Measurements from ENCODE around the gene PLEKHG7.
"Not testable (repeated sequence)": the region's sequence is repeated elsewhere in the genome, so short reads cannot be mapped to it uniquely, and the experiment has no call there.

PLEKHG7 gene, protein sequence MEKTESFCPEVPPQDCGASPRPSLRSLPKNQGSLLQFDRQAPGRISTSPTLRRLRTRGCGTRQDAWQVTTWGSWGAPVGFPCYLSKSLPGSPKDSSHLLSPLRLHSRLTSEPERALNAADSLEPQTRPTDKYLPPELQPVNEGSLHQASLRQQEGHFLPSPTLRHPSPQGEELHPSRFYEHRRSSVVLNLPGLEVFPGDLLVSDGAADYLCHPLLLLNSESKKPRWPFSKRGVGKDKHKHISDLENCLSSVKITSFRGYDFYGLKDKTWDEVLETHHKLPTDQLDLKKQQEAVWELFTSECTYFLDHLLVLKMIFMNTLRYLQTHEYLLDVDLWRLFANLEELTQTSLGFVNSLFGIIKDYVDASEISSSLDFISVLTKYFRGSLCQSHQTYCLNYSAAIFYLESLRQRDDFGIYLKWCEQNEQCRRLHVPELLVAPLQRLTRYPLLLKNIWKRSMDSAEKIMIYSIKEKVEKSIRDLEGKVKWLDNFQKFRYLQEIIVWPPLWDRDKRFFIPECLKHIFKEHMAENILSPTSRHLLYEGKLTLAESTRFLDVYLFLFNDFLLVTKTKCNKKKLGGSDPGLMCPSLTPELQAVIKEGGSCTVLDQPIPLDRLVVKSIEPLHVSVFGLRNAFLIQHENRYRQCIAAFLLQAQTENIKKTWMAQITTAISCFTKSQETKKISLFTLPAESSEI

GRCh38 chr12:92702754-92703679 lies at the start of gene PLEKHG7:
TSS of gene PLEKHG7 (plus strand) at chr12:92702989. CDS start at chr12:92706632, 3,643 bp downstream.
- no peak for DNase-seq (ENCODE audit: low read depth in 2 of 2)

GRCh38 chr12:92654256-92654655 lies 48.5 kb upstream of the PLEKHG7 start:
- DNase-seq (ENCODE audit: low read depth in 2 of 2) = not testable (repeated sequence)

DNA sequence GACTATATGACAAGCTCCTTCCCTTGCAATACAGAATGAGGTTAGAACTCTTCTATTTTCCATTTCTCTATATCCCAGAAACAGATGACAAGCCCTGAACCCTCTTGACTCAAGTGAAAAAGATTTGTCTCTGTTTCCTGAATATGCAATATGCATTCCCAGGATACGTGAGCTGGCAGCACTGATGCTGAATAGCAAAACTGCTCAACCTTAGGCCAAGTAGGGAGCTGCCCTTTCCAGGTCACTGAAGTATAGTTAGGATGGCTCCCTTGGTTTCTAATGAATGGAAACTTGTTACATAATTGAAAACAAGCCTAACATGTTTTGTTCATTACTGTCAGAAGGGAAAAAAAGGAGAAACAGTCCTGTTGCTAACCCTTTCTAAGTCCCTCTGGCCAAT lies 47.9 kb upstream of the PLEKHG7 start:
- no peak for DNase-seq (ENCODE audit: low read depth in 2 of 2)

DNA sequence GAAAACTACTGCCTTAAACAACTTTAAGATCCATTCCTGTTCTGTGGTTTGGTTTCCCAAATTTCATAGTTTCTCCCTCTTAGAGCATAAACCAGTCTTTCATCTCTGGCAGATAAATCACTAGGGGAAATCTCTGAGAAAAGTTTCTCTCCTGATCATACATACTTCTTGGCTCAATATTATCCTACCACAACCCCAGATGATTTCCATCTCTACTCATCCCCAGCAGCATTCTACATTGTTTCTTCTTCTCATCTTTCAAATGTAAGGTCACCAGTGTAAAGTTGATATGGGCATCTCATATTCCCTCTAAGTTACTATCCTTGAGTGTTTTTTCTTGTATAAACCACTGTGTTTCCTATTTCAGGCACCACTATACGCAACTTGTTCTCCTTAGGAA lies 45.9 kb upstream of the PLEKHG7 start:
- DNase-seq (ENCODE audit: low read depth in 2 of 2) = no peak

DNA sequence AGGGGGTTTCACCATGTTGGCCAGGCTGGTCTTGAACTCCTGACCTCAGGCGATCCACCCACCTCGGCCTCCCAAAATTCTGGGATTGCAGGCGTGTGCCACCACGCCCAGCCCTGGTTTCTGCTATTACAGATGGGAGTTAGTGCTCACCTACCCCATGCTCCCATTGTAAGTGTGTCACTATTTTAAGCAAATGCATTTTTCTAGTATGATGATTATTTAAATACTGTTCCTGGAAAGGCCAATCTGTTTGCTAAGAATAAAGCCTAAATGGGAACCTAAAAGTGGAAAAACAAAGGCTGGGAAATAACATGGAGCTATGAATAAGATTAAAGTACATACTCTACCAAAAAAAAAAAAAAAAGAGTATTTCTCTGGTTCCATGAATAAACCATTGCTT lies 45.0 kb upstream of the PLEKHG7 start:
- DNase-seq (ENCODE audit: low read depth in 2 of 2) = no peak

DNA sequence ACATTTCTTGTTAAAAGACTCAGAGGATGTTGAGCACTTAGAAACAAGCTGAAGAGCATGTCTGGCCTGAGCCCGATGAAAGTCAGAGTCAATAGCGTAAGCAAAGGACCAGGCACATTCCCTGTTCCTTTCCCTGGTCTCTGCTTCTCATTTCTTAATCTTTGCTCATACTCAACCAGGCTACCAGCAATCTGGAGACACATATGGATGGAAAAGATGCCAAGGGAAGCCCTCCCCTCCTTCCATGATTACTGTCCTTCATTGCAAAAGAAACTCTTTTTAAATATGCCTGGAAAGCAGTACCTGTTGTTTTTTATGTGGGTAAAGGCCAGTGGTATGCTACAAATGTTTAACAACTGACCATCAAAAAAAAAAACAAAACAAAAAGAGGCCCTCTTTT lies 44.2 kb upstream of the PLEKHG7 start:
- no peak for DNase-seq (ENCODE audit: low read depth in 2 of 2)

DNA sequence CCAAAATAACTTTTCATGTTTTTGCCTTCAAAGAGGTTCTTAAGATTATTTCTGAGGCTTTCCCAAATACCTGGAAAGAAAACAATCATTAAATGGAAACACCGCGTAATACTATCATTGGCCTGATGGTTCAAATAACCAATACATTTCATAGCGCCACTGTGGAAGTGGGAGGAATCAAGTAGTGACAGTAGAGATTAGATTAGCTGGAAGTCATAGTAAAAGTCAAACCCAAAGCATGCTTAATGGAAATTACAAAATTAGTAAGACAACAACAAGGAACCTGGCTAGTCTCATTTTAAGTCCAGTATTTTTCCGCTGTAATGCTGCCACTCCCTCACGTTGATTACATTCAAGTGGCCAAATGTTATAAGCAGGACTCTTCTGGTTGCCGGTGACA lies 41.5 kb upstream of the PLEKHG7 start:
- DNase-seq (ENCODE audit: low read depth in 2 of 2) = no peak

DNA sequence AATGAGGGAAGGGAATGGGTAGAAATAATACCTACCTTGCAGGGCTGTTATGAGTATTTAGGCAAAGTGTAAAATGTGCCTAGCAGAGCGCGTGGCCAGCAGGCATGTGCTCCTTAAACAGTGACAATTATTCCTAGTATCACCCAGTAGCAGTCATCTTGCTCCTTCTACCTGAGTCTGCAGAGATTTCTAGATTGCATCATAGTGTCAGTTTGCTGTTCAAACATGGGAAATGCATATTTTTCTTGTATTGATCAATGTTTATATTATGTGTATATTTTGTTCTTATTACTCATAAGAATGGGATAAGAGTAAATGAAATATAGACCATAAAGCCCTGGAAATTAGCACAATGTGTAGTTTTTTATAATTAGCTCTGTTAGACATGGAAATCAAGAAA lies 37.3 kb upstream of the PLEKHG7 start:
- DNase-seq (ENCODE audit: low read depth in 2 of 2) = no peak

GRCh38 chr12:92668739-92669138 lies 34.0 kb upstream of the PLEKHG7 start:
- no peak for DNase-seq (ENCODE audit: low read depth in 2 of 2)

GRCh38 chr12:92671524-92671923 lies 31.3 kb upstream of the PLEKHG7 start:
- DNase-seq (ENCODE audit: low read depth in 2 of 2) = not testable (repeated sequence)

GRCh38 chr12:92673756-92674155 lies 29.0 kb upstream of the PLEKHG7 start:
- DNase-seq (ENCODE audit: low read depth in 2 of 2) = no peak

DNA sequence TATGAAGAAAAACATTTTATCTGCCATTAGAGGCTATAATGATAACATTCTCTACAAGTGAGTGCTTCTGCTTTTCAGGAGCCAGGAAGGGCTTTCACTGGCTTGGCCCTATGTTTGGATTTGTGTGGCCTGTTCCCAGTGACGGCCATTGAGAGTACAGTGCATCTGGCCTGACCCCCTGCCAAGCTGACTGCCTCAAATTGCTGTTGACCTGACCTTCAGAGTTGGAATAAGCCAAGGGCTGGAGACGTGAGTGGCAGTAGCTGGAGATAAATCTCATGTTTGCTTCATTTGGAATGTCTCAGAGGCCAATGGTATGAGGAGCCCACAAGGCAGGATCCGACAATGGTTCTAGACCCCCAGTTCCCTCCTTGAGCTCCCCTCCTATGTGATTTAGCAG lies 28.3 kb upstream of the PLEKHG7 start:
- DNase-seq (ENCODE audit: low read depth in 2 of 2) = no peak

GRCh38 chr12:92675092-92675865 lies 27.5 kb upstream of the PLEKHG7 start:
- no peak for DNase-seq (ENCODE audit: low read depth in 2 of 2)

DNA sequence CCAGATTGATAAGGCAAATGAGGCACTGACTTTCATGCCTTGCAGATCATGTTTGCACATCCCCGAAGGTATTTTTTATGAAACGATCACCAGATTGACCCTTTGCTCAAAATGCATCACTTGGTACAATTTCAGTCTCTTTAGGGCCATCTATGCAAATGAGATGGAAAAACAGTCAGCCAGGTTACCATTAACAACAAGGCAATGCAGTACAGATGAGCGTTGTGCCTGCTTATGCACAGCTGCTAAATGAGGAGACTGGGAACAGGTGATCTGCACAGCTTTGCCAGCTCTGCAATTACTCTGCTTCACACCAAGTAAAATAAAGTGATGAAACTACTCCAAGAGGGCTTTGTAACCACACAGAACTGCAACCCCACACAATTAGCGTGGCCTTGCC lies 26.1 kb upstream of the PLEKHG7 start:
- DNase-seq (ENCODE audit: low read depth in 2 of 2) = no peak

DNA sequence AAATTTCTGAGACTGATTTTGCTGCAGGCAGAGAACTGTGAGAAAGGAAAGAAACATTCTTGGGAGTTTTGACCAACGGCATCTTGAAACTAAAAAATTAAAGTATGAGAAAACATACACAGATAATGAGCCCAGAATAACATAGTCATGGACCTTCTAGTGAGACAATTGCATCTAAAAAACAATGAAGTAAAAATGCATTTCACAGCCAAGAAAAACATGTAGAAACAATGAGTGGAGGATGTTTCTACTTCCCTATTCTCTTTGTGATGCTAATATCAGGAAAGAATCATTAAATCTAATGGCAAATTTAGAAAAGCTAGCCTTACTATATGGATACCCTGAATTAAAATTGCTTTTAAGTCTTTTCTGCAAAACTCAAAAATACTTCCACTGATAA lies 12.2 kb upstream of the PLEKHG7 start:
- DNase-seq (ENCODE audit: low read depth in 2 of 2) = no peak

DNA sequence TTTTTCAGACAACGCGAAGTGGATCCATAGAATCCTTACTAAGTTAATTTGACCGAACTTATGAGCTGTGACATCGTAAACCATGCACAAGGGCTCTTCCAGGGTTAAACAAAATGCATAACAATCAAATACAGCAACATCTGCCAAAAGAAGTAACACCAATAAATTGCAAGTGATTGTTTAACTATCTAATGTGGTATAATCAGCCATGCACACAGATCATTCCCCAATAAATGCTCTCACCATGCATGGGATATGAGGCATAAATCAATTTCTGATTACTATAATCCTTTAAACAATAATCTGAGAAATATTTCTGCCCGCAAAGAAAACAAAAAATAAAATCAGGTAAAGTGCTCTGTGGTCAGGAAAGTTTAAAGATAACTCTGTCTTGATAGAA lies 7.7 kb upstream of the PLEKHG7 start:
- DNase-seq (ENCODE audit: low read depth in 2 of 2) = no peak

- DNase-seq (ENCODE audit: low read depth in 2 of 2) = no peak
Measured at GRCh38 chr12:92695577-92695976, 7.2 kb upstream of the PLEKHG7 start.

DNA sequence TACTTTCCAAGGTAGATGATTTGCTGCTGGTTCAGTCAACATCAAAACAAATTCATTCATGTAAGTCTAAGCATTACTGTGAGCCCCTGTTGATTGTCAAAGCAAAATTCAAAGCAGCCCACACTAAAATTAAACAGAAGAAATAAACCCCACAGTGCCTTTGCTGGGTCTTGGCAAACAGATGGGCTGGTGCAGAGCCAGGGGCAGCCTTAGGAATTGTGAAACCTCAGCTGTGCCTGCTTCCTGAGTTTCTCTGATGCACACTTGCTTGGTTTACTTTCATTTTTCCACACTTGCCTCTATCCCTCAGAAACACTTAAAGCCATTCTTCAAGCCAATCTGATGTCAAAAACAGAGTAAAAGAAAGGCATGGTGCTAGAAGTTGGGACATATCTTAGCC lies 6.6 kb upstream of the PLEKHG7 start:
- DNase-seq (ENCODE audit: low read depth in 2 of 2) = no peak

DNA sequence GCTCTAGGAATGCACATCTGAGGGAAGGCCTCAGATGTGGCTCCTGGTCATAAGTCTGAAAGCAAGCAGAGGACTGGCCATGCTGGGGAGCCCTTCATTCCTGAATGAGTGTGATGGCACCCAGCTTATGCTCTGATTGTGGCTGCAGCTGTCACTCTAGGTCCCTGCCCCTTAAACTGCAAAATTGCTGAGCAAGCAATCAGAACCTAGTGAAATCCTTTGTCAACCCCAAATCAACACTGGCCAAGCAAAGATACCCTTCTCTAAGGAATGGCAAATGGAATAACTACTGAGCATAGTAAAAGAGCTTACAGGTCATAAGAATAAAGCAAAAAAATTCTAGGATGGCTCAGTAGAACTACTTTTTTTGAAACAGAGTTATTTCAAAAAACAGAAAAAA lies 4.3 kb upstream of the PLEKHG7 start:
- DNase-seq (ENCODE audit: low read depth in 2 of 2) = no peak

- DNase-seq (ENCODE audit: low read depth in 2 of 2) = no peak
Measured at GRCh38 chr12:92701441-92701840, 1.3 kb upstream of the PLEKHG7 start.

DNA sequence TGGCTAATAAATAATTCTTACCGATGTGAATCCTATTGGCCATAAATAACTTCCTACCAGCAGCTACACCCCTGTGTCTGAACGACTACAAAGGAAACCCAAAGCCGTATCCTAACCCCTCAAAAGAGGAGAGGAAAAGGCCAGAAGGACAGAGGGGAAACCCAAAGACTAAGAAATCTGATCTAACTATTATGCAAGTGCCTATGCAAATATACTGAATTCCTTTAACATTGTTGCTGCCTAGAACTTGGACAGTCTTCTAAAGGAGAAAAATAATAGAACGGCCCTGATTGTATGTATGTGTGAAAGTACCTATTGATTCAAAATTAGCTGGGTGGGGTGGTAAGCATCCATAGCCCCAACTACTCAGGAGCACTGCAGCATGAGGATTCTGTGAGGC lies 997 bp downstream of the PLEKHG7 start:
- DNase-seq (ENCODE audit: low read depth in 2 of 2) = no peak

- no peak for DNase-seq (ENCODE audit: low read depth in 2 of 2)
Measured at GRCh38 chr12:92706594-92706993, 3.8 kb downstream of the PLEKHG7 start.
